GM21526 (cell line): ENCODE results near the gene SLIRP.
"Not testable (repeated sequence)": the region's sequence is repeated elsewhere in the genome, so short reads cannot be mapped to it uniquely, and the experiment has no call there.

Source experiments
- ATAC-seq: cut with Tn5 transposase; IDR thresholded peaks from one replicate; pipeline ENCODE4 v1.9.1; 2021; ENCODE audit warnings: moderate library complexity; ENCODE audit not compliant: unreplicated experiment, low FRiP score

Gene SLIRP

GRCh38 chr14:77738559-77739250 is 30.8 kb downstream of the SLIRP start:
- ATAC-seq, result peak; percentile 87

- ATAC-seq, result no peak
Measured at GRCh38 chr14:77741438-77741837, 33.5 kb downstream of the SLIRP start.

- ATAC-seq, result no peak
Measured at GRCh38 chr14:77746064-77746702, 38.3 kb downstream of the SLIRP start.

GRCh38 chr14:77747425-77747824 is 39.5 kb downstream of the SLIRP start:
- ATAC-seq, result not testable (repeated sequence)

DNA sequence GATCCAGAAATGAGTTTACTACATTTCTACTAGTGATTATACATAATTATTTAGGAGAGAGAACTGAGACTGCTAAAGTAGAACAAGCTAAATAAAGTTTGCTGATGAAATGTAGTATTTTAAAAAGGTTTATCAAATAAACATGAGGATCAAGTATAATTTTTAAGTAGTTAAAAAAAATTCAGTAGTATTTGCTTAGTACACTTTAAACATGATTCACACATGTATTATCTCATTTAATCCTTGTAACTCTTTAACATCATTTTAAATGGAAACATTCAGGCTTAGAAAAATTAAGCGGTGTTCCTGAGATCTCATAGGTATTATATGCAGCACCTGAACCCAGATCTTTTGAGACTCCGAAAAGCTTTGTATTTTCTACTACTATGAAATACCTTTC is 44.4 kb downstream of the SLIRP start:
- ATAC-seq, result no peak

DNA sequence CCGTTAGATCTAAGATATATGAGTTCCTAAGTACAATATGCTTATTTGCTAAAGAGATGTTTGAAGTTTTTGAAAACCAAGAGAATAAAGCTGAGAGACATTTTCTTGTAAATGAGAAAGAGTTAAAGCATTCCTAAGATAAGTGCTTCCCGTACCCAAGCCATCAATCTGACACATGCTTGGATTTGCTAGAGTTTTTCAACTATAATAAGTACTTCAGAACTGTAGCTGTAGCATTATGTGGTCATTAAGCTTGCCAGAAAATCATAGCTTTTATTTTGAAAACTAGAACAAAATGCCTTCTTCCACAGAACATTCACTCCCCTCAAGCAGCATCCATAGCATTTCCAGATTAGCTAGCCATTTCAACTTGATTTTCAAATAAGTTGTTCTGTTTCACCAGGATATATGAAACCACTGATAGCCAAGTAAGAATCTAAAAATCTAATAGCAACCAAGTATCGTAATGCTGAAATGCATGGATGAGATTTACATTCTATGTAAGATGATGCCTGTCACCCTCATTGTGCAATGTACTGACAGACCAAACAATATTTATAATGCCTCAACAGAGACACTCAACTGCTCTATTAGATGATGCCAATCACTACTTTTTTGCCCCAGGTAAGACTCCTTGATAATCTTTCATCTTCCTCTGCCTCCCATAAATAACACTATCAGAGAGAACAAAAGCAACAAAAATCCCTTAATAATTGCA is 45.1 kb downstream of the SLIRP start:
- no peak for ATAC-seq

- ATAC-seq, result peak; percentile 96
Measured at GRCh38 chr14:77760381-77761204, 52.7 kb downstream of the SLIRP start, which contains the start of gene SNW1. TSS of gene SNW1 (minus strand) at chr14:77761156. CDS start at chr14:77761127, 29 bp downstream.

DNA sequence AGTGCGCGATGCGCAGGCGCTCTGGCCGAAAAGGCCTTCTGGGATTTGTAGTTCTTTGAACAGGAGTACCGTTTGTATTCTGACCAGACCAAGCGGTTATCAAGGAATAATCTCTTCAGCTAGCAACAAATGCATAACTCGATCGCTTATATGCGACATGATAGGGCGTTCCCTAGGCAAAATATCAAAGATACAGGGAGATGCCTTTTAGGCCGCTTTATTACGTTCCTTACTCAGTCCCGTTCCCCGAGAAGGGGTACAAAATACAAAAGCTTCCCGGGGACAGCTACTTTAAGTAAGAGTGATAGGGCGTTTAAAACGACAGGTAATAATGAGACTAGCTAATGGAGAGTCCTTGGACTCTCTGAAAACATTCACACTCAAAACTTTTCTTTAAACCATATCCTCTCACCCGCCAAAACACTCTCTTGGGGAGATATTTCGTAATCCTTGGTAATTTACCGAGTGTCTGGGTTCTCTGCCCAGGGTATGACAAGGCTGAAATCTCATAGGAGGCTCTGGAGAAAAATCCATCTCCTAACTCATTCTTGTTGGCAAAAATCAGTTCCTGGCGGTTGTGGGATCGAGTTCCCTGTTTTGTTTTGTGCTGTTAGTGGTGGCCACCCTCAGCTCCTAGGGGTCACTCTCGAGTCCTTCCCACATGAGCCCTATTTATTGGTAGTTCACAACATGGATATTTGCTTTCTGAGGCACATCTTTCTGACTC is 53.5 kb downstream of the SLIRP start:
- peak; percentile 26 for ATAC-seq

GRCh38 chr14:77763316-77763715 is 55.4 kb downstream of the SLIRP start:
- no peak for ATAC-seq

DNA sequence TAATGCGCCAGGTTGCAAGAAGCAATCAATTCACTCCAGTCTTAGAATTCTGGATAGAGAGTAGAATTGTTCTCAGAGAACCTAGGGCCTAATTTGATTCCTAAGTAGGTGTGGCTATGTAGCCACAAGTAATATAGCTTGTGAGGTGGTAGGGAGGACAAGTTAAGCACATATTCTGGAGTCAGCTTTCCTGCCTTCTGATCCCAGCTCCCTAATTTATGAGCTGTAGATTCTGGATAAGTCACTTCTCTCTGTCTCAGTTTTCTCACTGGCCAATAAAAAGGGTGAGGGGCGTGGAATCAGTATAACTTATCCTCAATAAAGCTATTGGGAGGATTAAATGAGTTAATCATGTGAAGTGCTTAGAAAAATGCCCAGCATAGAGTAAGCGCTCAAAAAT is 56.1 kb downstream of the SLIRP start:
- no peak for ATAC-seq
